ENCODE measurements around the gene PIK3CB.

GRCh38 chr3:138842483-138843188 lies 7.9 kb upstream of the PIK3CB start:
- TF ChIP-seq, protein P1, sequence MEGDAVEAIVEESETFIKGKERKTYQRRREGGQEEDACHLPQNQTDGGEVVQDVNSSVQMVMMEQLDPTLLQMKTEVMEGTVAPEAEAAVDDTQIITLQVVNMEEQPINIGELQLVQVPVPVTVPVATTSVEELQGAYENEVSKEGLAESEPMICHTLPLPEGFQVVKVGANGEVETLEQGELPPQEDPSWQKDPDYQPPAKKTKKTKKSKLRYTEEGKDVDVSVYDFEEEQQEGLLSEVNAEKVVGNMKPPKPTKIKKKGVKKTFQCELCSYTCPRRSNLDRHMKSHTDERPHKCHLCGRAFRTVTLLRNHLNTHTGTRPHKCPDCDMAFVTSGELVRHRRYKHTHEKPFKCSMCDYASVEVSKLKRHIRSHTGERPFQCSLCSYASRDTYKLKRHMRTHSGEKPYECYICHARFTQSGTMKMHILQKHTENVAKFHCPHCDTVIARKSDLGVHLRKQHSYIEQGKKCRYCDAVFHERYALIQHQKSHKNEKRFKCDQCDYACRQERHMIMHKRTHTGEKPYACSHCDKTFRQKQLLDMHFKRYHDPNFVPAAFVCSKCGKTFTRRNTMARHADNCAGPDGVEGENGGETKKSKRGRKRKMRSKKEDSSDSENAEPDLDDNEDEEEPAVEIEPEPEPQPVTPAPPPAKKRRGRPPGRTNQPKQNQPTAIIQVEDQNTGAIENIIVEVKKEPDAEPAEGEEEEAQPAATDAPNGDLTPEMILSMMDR (conservative IDR thresholded peaks at IDR 0.05 in 1 of 2, IDR thresholded peaks at IDR 0.05 in 1 of 2; ENCODE audit: extremely low read depth in 1 of 2, insufficient read depth in 1 of 2, low read depth in 1 of 2, low read length in 2 of 2) = no peak
- no peak for TF ChIP-seq EZH2 (IDR thresholded peaks at IDR 0.05; ENCODE audit: borderline replicate concordance, low read length)
